GM19351 (cell line): ENCODE results near the gene GAREM1.
"Not testable (repeated sequence)": the region's sequence is repeated elsewhere in the genome, so short reads cannot be mapped to it uniquely, and the experiment has no call there.

ENCODE experiments used
- ATAC-seq: cut with Tn5 transposase; IDR thresholded peaks from one replicate; pipeline ENCODE4 v1.9.1; 2021; ENCODE audit warnings: mild to moderate bottlenecking, moderate library complexity; ENCODE audit not compliant: unreplicated experiment

The GAREM1 gene

GRCh38 chr18:32372381-32373061, 98.2 kb downstream of the GAREM1 start:
- no peak for ATAC-seq

- ATAC-seq: no peak
Observed at GRCh38 chr18:32372047-32372380, 98.7 kb downstream of the GAREM1 start.

GRCh38 chr18:32371384-32371783, 99.3 kb downstream of the GAREM1 start:
- no peak for ATAC-seq

- ATAC-seq: no peak
Observed at GRCh38 chr18:32368991-32369390, 101.7 kb downstream of the GAREM1 start.

GRCh38 chr18:32368170-32368569, 102.5 kb downstream of the GAREM1 start:
- ATAC-seq: no peak

- no peak for ATAC-seq
Observed at GRCh38 chr18:32366586-32367538, 103.8 kb downstream of the GAREM1 start.

GRCh38 chr18:32362484-32362883, 108.2 kb downstream of the GAREM1 start:
- ATAC-seq: no peak

GRCh38 chr18:32360682-32361345, 109.9 kb downstream of the GAREM1 start:
- ATAC-seq: no peak

GRCh38 chr18:32358529-32358928, 112.2 kb downstream of the GAREM1 start:
- ATAC-seq: no peak

GRCh38 chr18:32358075-32358474, 112.6 kb downstream of the GAREM1 start:
- no peak for ATAC-seq

- ATAC-seq: no peak
Observed at GRCh38 chr18:32355896-32356295, 114.8 kb downstream of the GAREM1 start.

GRCh38 chr18:32354518-32354917, 116.2 kb downstream of the GAREM1 start:
- no peak for ATAC-seq

GRCh38 chr18:32353257-32353656, 117.4 kb downstream of the GAREM1 start:
- no peak for ATAC-seq

- no peak for ATAC-seq
Observed at GRCh38 chr18:32351032-32351431, 119.7 kb downstream of the GAREM1 start.

- ATAC-seq: no peak
Observed at GRCh38 chr18:32349728-32350395, 120.8 kb downstream of the GAREM1 start.

GRCh38 chr18:32346671-32347070, 124.0 kb downstream of the GAREM1 start:
- no peak for ATAC-seq

- ATAC-seq: no peak
Observed at GRCh38 chr18:32343634-32344033, 127.0 kb downstream of the GAREM1 start.

GRCh38 chr18:32341112-32341511, 129.6 kb downstream of the GAREM1 start:
- not testable (repeated sequence) for ATAC-seq

GRCh38 chr18:32339045-32339444, 131.6 kb downstream of the GAREM1 start:
- no peak for ATAC-seq

GRCh38 chr18:32337821-32338220, 132.9 kb downstream of the GAREM1 start:
- no peak for ATAC-seq

GRCh38 chr18:32337347-32337746, 133.3 kb downstream of the GAREM1 start:
- no peak for ATAC-seq
